WI38 (cell line): ENCODE results near the gene HTR6.

Experiments
- H3K4me3 ChIP-seq: 2 replicates; pipeline ENCODE4 v1.5.1; 2011; ENCODE audit warnings: low read depth, mild to moderate bottlenecking, control low read depth, low read length
- CTCF ChIP-seq: IDR thresholded peaks from 2 replicates; pipeline ENCODE4 v1.5.1; 2012; ENCODE audit warnings: low read depth, mild to moderate bottlenecking, control low read depth, low read length

The HTR6 gene

GRCh38 chr1:19651141-19651737 lies 13.4 kb upstream of the HTR6 start:
- peak; percentile 62 for TF ChIP-seq CTCF
- no peak overlapping the region for H3K4me3 ChIP-seq

- H3K4me3 ChIP-seq, result no peak overlapping the region
- no peak for TF ChIP-seq CTCF
Observed at GRCh38 chr1:19654386-19654785, 10.3 kb upstream of the HTR6 start.

GRCh38 chr1:19654886-19655717 lies 9.6 kb upstream of the HTR6 start:
- TF ChIP-seq CTCF, result no peak

GRCh38 chr1:19655718-19656080 lies 9.0 kb upstream of the HTR6 start:
- TF ChIP-seq CTCF, result no peak
- H3K4me3 ChIP-seq, result no peak overlapping the region

More at GRCh38 chr1:19654886-19655717, 9.6 kb upstream of the HTR6 start:
- no peak overlapping the region for H3K4me3 ChIP-seq

- H3K4me3 ChIP-seq, result no peak overlapping the region
- no peak for TF ChIP-seq CTCF
Observed at GRCh38 chr1:19656134-19656779, 8.4 kb upstream of the HTR6 start.

GRCh38 chr1:19656780-19657466 lies 7.8 kb upstream of the HTR6 start:
- TF ChIP-seq CTCF, result no peak
- no peak overlapping the region for H3K4me3 ChIP-seq
